ENCODE measurements around the gene JOSD1.

GRCh38 chr22:38741576-38741975, 40.8 kb upstream of the JOSD1 start:
- no peak for TF ChIP-seq POLR2A (IDR thresholded peaks at IDR 0.05; ENCODE audit: low read depth, low read length)
- no peak for TF ChIP-seq POLR2AphosphoS5 (IDR thresholded peaks at IDR 0.05; ENCODE audit: insufficient read depth, low read depth, low read length)
